HL-60 (cell line): Measurements from ENCODE around the gene DPYD.

Experiments used
- DNase-seq, 2 experiments: peaks; one replicate each; pipeline ENCODE4 v3.0.0-alpha.2; 2010 to 2020; ENCODE audit warnings: low read depth in 1 of 2, low spot score in 1 of 2
- H3K27ac ChIP-seq: fragments of 250-450 bp; sonication (Bioruptor Pico); replicated peaks from 2 replicates; pipeline ENCODE4 v1.5.1; 2020; ENCODE audit warnings: mild to moderate bottlenecking, moderate library complexity
- H3K27me3 ChIP-seq: fragments of 250-450 bp; sonication (Bioruptor Pico); 2 replicates; pipeline ENCODE4 v1.5.1; 2021; ENCODE audit warnings: mild to moderate bottlenecking, moderate library complexity; ENCODE audit not compliant: insufficient read depth, poor library complexity, severe bottlenecking
- H3K4me3 ChIP-seq: replicated peaks from 2 replicates; pipeline ENCODE4 v1.5.1; 2011; ENCODE audit warnings: mild to moderate bottlenecking, control low read depth, low read length; ENCODE audit not compliant: insufficient read depth
- GABPA ChIP-seq: IDR thresholded peaks from 2 replicates; pipeline ENCODE4 v1.6.1; 2012; ENCODE audit warnings: low read depth
- POLR2AphosphoS5 ChIP-seq: IDR thresholded peaks from 2 replicates; pipeline ENCODE4 v1.6.1; 2012; ENCODE audit warnings: low read depth
- REST ChIP-seq: IDR thresholded peaks from 2 replicates; pipeline ENCODE4 v1.6.1; 2012; ENCODE audit warnings: low read depth; ENCODE audit not compliant: insufficient replicate concordance
- SPI1 ChIP-seq: IDR thresholded peaks from 2 replicates; pipeline ENCODE4 v1.6.1; 2012; ENCODE audit warnings: low read depth, mild to moderate bottlenecking, borderline replicate concordance
- TF ChIP-seq, protein P1 (sequence below): IDR thresholded peaks from one replicate; pipeline ENCODE4 v1.5.1; 2011; ENCODE audit warnings: low read length, control low read depth, inconsistent platforms; ENCODE audit not compliant: insufficient read depth

Gene DPYD

DNA sequence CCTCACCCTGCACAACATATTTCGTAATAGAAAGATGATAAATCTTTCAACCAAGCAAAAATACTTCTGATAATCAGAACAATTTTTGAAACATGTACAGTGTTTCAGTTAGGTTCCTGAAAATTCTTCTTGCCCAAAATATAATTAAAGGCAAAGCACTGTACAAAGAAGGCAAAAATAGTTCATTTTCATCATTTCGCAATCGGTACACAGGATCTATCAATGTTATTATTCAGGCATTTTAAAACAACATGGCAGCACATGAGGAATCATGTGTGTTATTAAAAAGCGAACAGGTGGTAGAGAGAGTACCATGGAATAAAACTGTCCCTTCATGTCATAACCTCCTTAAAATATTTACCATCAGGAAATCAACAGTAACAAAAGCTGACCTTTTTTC is 356.9 kb downstream of the DPYD start:
- no peak overlapping the region for H3K27ac ChIP-seq
- no peak for DNase-seq
- peaks cover 2% of the 10 kb centered on the region for H3K27me3 ChIP-seq
- H3K4me3 ChIP-seq = no peak overlapping the region
- TF ChIP-seq GABPA (no peak), POLR2AphosphoS5 (no peak), REST (no peak), SPI1 (no peak)
- TF ChIP-seq, protein P1, sequence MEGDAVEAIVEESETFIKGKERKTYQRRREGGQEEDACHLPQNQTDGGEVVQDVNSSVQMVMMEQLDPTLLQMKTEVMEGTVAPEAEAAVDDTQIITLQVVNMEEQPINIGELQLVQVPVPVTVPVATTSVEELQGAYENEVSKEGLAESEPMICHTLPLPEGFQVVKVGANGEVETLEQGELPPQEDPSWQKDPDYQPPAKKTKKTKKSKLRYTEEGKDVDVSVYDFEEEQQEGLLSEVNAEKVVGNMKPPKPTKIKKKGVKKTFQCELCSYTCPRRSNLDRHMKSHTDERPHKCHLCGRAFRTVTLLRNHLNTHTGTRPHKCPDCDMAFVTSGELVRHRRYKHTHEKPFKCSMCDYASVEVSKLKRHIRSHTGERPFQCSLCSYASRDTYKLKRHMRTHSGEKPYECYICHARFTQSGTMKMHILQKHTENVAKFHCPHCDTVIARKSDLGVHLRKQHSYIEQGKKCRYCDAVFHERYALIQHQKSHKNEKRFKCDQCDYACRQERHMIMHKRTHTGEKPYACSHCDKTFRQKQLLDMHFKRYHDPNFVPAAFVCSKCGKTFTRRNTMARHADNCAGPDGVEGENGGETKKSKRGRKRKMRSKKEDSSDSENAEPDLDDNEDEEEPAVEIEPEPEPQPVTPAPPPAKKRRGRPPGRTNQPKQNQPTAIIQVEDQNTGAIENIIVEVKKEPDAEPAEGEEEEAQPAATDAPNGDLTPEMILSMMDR = no peak

GRCh38 chr1:97562081-97562480 is 358.8 kb downstream of the DPYD start:
- TF ChIP-seq, protein P1 = no peak
- TF ChIP-seq SPI1 = no peak
- TF ChIP-seq REST = no peak
- TF ChIP-seq POLR2AphosphoS5 = no peak
- TF ChIP-seq GABPA = no peak
- Histone ChIP-seq H3K27ac (no peak overlapping the region), H3K4me3 (no peak overlapping the region), H3K27me3 (peaks cover 2% of the 10 kb centered on the region)
- DNase-seq = no peak

DNA sequence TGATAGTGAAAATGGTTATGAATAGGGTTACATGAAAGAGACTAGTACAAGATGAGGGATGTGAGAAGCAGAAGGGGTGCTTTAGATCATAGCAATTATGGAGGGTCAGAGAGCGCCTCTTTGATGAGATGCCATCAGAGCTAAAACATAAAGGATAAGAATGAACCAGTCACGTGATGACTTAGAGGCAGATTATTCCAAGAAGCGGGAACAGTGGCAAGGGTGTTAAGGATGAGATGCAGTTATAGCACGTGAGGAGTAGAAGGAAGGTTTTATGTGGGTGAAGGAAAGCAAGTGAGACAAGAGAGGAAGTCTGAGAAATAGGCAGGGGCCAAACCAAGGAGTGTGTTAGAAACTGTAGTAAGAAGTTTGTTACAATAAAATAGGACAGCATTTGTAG is 360.1 kb downstream of the DPYD start:
- Histone ChIP-seq H3K4me3 (no peak overlapping the region), H3K27ac (no peak overlapping the region), H3K27me3 (no peaks in the 10 kb centered on the region)
- DNase-seq = no peak
- TF ChIP-seq GABPA (no peak), SPI1 (no peak), POLR2AphosphoS5 (no peak), REST (no peak)
- TF ChIP-seq, protein P1 = no peak
